Tibial nerve (tissue), 4 donors: Measurements from ENCODE around the gene GAS2.
"Not testable (repeated sequence)": the region's sequence is repeated elsewhere in the genome, so short reads cannot be mapped to it uniquely, and the experiment has no call there.

Experiments
- EP300 ChIP-seq, 2 donors: sonication (generic); formaldehyde crosslinking; IDR thresholded peaks; one replicate each; pipeline ENCODE4 v1.6.1; 2017; ENCODE audit warnings: antibody characterized with exemption in 2 of 2, mild to moderate bottlenecking in 1 of 2
- POLR2A ChIP-seq, 2 donors: fragments of 450-650 bp; IDR thresholded peaks; one replicate each; pipeline ENCODE4 v1.6.1; 2017; ENCODE audit warnings: antibody characterized with exemption in 2 of 2, mild to moderate bottlenecking in 2 of 2, moderate library complexity in 2 of 2
- TF ChIP-seq, protein P1 (sequence below), 5 experiments: fragments of 200-600 bp in 3 of 5; fragments of 450-650 bp in 2 of 5; sonication (generic) in 3 of 5; IDR thresholded peaks; one replicate each; pipeline ENCODE4 v1.5.1; 2016 to 2019; ENCODE audit warnings: antibody characterized with exemption in 5 of 5, mild to moderate bottlenecking in 3 of 5, moderate library complexity in 2 of 5

DNA sequence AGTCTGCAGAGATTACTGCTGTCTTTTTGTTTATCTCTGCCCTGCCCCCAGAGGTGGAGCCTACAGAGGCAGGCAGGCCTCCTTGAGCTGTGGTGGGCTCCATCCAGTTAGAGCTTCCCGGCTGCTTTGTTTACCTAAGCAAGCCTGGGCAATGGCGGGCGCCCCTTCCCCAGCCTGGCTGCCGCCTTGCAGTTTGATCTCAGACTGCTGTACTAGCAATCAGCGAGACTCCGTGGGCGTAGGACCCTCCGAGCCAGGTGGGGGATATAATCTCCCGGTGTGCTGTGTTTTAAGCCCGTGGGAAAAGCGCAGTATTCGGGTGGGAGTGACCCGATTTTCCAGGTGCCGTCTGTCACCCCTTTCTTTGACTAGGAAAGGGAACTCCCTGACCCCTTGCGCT lies 14.1 kb upstream of the GAS2 start:
- TF ChIP-seq, protein P1, sequence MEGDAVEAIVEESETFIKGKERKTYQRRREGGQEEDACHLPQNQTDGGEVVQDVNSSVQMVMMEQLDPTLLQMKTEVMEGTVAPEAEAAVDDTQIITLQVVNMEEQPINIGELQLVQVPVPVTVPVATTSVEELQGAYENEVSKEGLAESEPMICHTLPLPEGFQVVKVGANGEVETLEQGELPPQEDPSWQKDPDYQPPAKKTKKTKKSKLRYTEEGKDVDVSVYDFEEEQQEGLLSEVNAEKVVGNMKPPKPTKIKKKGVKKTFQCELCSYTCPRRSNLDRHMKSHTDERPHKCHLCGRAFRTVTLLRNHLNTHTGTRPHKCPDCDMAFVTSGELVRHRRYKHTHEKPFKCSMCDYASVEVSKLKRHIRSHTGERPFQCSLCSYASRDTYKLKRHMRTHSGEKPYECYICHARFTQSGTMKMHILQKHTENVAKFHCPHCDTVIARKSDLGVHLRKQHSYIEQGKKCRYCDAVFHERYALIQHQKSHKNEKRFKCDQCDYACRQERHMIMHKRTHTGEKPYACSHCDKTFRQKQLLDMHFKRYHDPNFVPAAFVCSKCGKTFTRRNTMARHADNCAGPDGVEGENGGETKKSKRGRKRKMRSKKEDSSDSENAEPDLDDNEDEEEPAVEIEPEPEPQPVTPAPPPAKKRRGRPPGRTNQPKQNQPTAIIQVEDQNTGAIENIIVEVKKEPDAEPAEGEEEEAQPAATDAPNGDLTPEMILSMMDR (IDR thresholded peaks at IDR 0.05): not testable (repeated sequence)
- not testable (repeated sequence) for TF ChIP-seq POLR2A, EP300 (IDR thresholded peaks at IDR 0.05)
